ENCODE results near the gene CAPRIN2. TPM values are rescaled to one million over a fixed set of nuclear protein-coding genes. Genes with fewer than 3 reads are reported as not detected.

Gene CAPRIN2
- total and polyA plus RNA-seq, 2 experiments from 2014 or later, result 36.5 to 41.3 TPM

DNA sequence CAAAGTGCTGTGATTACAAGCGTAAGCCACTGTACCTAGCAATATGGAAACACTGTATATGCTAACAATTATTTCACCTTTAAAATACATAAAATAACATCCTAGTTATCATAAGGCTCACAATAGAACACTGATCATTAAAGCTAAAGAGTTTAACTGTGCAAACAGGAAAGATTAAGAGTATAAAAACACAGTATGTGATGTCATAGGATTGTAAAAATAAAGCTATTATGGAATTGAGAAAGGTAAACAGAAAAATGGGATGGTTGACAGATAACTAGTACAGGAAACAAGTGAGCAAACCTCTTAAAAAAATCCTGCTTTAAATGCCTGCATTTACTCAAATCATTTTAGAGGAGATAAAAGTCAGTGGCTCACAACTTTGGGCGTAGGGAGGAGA lies 48.3 kb downstream of the CAPRIN2 start:
- Histone ChIP-seq H3K4me2 (no peak overlapping the region), H3K36me3 (ENCODE audit: insufficient read depth) (peaks cover 15% of the 10 kb centered on the region; the same call in 1 of the 2 replicates), H3K79me2 (replicated peaks; ENCODE audit: insufficient read depth) (no peaks in the 10 kb centered on the region), H3K9me2 (ENCODE audit: insufficient read depth) (no peaks in the 10 kb centered on the region), H4K20me1 (replicated peaks; ENCODE audit: insufficient read depth) (no peaks in the 10 kb centered on the region), H3K27ac (ENCODE audit: low read depth) (0 out of 2 replicates have a peak overlapping the region, but pooled peaks have one; percentile 36), H3F3A (replicated peaks; ENCODE audit: low read depth) (no peaks in the 10 kb centered on the region), H3K4me1 (ENCODE audit: insufficient read depth) (no peaks in the 10 kb centered on the region), H3K4me3 (no peak overlapping the region), H3K27me3 (ENCODE audit: insufficient read depth) (no peaks in the 10 kb centered on the region), H2AFZ (no peak overlapping the region)
- peaks cover 8% of the 10 kb centered on the region; the same call in 1 of the 3 replicates for H3K4me1 Mint-ChIP-seq
- no peak for ATAC-seq
- no peaks in the 10 kb centered on the region for H3K9me3 Mint-ChIP-seq
- peaks cover 39% of the 10 kb centered on the region for H3K36me3 Mint-ChIP-seq (ENCODE audit: low read depth)
- TF ChIP-seq EZH2 (IDR thresholded peaks at IDR 0.05; ENCODE audit: low read depth, unreplicated experiment), result no peak
- TF ChIP-seq ZNF114 (CRISPR knock-in tag; IDR thresholded peaks at IDR 0.05), result no peak
- TF ChIP-seq ZNF331 (CRISPR knock-in tag; IDR thresholded peaks at IDR 0.05; ENCODE audit: low read depth), result no peak
- TF ChIP-seq, protein P1, sequence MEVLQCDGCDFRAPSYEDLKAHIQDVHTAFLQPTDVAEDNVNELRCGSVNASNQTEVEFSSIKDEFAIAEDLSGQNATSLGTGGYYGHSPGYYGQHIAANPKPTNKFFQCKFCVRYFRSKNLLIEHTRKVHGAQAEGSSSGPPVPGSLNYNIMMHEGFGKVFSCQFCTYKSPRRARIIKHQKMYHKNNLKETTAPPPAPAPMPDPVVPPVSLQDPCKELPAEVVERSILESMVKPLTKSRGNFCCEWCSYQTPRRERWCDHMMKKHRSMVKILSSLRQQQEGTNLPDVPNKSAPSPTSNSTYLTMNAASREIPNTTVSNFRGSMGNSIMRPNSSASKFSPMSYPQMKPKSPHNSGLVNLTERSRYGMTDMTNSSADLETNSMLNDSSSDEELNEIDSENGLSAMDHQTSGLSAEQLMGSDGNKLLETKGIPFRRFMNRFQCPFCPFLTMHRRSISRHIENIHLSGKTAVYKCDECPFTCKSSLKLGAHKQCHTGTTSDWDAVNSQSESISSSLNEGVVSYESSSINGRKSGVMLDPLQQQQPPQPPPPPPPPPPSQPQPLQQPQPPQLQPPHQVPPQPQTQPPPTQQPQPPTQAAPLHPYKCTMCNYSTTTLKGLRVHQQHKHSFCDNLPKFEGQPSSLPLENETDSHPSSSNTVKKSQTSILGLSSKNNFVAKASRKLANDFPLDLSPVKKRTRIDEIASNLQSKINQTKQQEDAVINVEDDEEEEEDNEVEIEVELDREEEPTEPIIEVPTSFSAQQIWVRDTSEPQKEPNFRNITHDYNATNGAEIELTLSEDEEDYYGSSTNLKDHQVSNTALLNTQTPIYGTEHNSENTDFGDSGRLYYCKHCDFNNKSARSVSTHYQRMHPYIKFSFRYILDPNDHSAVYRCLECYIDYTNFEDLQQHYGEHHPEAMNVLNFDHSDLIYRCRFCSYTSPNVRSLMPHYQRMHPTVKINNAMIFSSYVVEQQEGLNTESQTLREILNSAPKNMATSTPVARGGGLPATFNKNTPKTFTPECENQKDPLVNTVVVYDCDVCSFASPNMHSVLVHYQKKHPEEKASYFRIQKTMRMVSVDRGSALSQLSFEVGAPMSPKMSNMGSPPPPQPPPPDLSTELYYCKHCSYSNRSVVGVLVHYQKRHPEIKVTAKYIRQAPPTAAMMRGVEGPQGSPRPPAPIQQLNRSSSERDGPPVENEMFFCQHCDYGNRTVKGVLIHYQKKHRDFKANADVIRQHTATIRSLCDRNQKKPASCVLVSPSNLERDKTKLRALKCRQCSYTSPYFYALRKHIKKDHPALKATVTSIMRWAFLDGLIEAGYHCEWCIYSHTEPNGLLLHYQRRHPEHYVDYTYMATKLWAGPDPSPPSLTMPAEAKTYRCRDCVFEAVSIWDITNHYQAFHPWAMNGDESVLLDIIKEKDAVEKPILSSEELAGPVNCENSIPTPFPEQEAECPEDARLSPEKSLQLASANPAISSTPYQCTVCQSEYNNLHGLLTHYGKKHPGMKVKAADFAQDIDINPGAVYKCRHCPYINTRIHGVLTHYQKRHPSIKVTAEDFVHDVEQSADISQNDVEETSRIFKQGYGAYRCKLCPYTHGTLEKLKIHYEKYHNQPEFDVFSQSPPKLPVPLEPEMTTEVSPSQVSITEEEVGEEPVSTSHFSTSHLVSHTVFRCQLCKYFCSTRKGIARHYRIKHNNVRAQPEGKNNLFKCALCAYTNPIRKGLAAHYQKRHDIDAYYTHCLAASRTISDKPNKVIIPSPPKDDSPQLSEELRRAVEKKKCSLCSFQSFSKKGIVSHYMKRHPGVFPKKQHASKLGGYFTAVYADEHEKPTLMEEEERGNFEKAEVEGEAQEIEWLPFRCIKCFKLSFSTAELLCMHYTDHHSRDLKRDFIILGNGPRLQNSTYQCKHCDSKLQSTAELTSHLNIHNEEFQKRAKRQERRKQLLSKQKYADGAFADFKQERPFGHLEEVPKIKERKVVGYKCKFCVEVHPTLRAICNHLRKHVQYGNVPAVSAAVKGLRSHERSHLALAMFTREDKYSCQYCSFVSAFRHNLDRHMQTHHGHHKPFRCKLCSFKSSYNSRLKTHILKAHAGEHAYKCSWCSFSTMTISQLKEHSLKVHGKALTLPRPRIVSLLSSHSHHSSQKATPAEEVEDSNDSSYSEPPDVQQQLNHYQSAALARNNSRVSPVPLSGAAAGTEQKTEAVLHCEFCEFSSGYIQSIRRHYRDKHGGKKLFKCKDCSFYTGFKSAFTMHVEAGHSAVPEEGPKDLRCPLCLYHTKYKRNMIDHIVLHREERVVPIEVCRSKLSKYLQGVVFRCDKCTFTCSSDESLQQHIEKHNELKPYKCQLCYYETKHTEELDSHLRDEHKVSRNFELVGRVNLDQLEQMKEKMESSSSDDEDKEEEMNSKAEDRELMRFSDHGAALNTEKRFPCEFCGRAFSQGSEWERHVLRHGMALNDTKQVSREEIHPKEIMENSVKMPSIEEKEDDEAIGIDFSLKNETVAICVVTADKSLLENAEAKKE (CRISPR knock-in tag; IDR thresholded peaks at IDR 0.05), result no peak
- no peak for TF ChIP-seq JUNB (IDR thresholded peaks at IDR 0.05; ENCODE audit: unreplicated experiment)
- no peak for DNase-seq (ENCODE audit: low spot score)
- no peak overlapping the region for H3K4me3 Mint-ChIP-seq
- H3K27me3 Mint-ChIP-seq (ENCODE audit: insufficient read depth, low read depth, poor library complexity), result peaks cover 2% of the 10 kb centered on the region
- H3K27ac Mint-ChIP-seq, result no peak overlapping the region

DNA sequence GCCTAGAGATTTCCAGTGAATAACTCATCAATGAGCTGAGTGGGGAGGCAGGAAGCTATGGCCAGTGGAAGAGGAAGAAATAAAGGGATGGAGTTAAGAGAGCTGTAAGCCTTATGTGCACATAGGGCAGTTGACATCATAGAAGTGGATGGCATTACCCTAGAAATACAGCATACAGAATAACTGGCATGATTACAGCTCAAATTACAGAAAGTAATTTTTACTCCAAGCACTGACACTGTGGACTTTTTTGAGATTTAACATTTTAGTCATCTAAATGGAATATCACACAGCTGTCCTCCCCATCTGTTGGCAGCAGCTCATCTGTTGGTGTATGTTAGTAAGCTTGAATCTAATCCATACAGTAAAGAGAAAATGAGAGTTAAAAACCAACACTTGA lies 53.7 kb downstream of the CAPRIN2 start:
- Histone ChIP-seq H3K79me2 (replicated peaks; ENCODE audit: insufficient read depth) (no peaks in the 10 kb centered on the region), H3K4me1 (ENCODE audit: insufficient read depth) (peaks cover 16% of the 10 kb centered on the region), H3K27me3 (ENCODE audit: insufficient read depth) (no peaks in the 10 kb centered on the region), H3K4me3 (no peak overlapping the region), H4K20me1 (replicated peaks; ENCODE audit: insufficient read depth) (no peaks in the 10 kb centered on the region), H3K36me3 (ENCODE audit: insufficient read depth) (no peaks in the 10 kb centered on the region), H2AFZ (no peak overlapping the region), H3F3A (replicated peaks; ENCODE audit: low read depth) (no peaks in the 10 kb centered on the region), H3K4me2 (no peak overlapping the region), H3K27ac (ENCODE audit: low read depth) (no peak overlapping the region), H3K9me2 (ENCODE audit: insufficient read depth) (no peaks in the 10 kb centered on the region)
- Mint-ChIP-seq H3K4me3 (no peak overlapping the region), H3K27me3 (ENCODE audit: insufficient read depth, low read depth, poor library complexity) (peaks cover 2% of the 10 kb centered on the region), H3K9me3 (no peaks in the 10 kb centered on the region), H3K36me3 (ENCODE audit: low read depth) (no peaks in the 10 kb centered on the region), H3K4me1 (peaks cover 16% of the 10 kb centered on the region), H3K27ac (no peak overlapping the region)
- DNase-seq (ENCODE audit: low spot score), result no peak
- no peak for ATAC-seq
- no peak for TF ChIP-seq ZNF114 (CRISPR knock-in tag; IDR thresholded peaks at IDR 0.05)
- TF ChIP-seq, protein P2, sequence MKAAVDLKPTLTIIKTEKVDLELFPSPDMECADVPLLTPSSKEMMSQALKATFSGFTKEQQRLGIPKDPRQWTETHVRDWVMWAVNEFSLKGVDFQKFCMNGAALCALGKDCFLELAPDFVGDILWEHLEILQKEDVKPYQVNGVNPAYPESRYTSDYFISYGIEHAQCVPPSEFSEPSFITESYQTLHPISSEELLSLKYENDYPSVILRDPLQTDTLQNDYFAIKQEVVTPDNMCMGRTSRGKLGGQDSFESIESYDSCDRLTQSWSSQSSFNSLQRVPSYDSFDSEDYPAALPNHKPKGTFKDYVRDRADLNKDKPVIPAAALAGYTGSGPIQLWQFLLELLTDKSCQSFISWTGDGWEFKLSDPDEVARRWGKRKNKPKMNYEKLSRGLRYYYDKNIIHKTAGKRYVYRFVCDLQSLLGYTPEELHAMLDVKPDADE (IDR thresholded peaks at IDR 0.05), result no peak
